H1 (cell line): ENCODE results near the gene PHACTR1. TPM values are rescaled to one million over a fixed set of nuclear protein-coding genes. Genes with fewer than 3 reads are reported as not detected.

Experiments used
- CTCF ChIA-PET: fragments of 300-600 bp; sonication (Branson Sonifier 250); formaldehyde crosslinking; loops from one replicate; lab custom pipeline; 2021; ENCODE audit not compliant: partially characterized antibody; lab: Charles Lee
- POLR2A ChIA-PET: fragments of 300-600 bp; sonication (Branson Sonifier 250); formaldehyde crosslinking; loops from one replicate; lab custom pipeline; 2021; ENCODE audit warnings: inconsistent platforms; ENCODE audit not compliant: partially characterized antibody; lab: Charles Lee
- DNase-seq, 2 experiments: peaks; one replicate each; pipeline versions ENCODE4 v3.0.0 to v3.0.0-alpha.2; 2010 to 2022; ENCODE audit warnings: low spot score in 2 of 2, low read depth in 1 of 2, mixed read lengths in 1 of 2
- FAIRE-seq: peaks from 2 replicates; lab custom pipeline; 2011; peaks lifted over from hg19 to GRCh38; lab: Jason Lieb, UNC
- H2AFZ ChIP-seq: 2 replicates; pipeline ENCODE4 v1.8.1; 2012; ENCODE audit warnings: low read length, inconsistent platforms
- H2AK5ac ChIP-seq: 2 replicates; pipeline ENCODE4 v1.6.1; 2013; ENCODE audit warnings: low read depth, low read length
- H2BK120ac ChIP-seq: replicated peaks from 2 replicates; pipeline ENCODE3; 2013; ENCODE audit warnings: low read depth, low read length, inconsistent platforms
- H2BK12ac ChIP-seq: 2 replicates; pipeline ENCODE4 v1.6.1; 2013; ENCODE audit warnings: low read depth, low read length
- H2BK15ac ChIP-seq: 2 replicates; pipeline ENCODE4 v1.6.1; 2013; ENCODE audit warnings: low read length
- H2BK20ac ChIP-seq: 2 replicates; pipeline ENCODE4 v1.6.1; 2013; ENCODE audit warnings: low read length
- H2BK5ac ChIP-seq: 2 replicates; pipeline ENCODE4 v1.6.1; 2013; ENCODE audit warnings: low read depth, low read length
- H3K14ac ChIP-seq: 2 replicates; pipeline ENCODE4 v1.6.1; 2013; ENCODE audit warnings: inconsistent platforms; ENCODE audit not compliant: insufficient read length
- H3K18ac ChIP-seq: 2 replicates; pipeline ENCODE4 v1.6.1; 2013; ENCODE audit warnings: low read length; ENCODE audit errors: extremely low read depth
- H3K23ac ChIP-seq: 2 replicates; pipeline ENCODE4 v1.6.1; 2013; ENCODE audit warnings: inconsistent platforms; ENCODE audit not compliant: insufficient read length
- H3K23me2 ChIP-seq: 2 replicates; pipeline ENCODE4 v1.6.1; 2013; ENCODE audit warnings: low read depth, low read length
- H3K27ac ChIP-seq: 2 replicates; pipeline ENCODE4 v1.6.1; 2011; ENCODE audit warnings: low read depth, low read length, inconsistent platforms
- H3K27me3 ChIP-seq, 4 experiments: replicated peaks in 1 of 4; 1 replicate in 1 of 4; 2 replicates in 3 of 4; pipeline versions ENCODE4 v1.6.1 to v1.8.1; 2011 to 2013; ENCODE audit warnings: low read length in 3 of 4, mild to moderate bottlenecking in 3 of 4, inconsistent platforms in 2 of 4, mixed read lengths in 2 of 4, moderate library complexity in 1 of 4; ENCODE audit not compliant: control insufficient read depth in 3 of 4, insufficient read depth in 3 of 4; ENCODE audit errors: extremely low read depth in 1 of 4
- H3K36me3 ChIP-seq, 4 experiments: 2 replicates each; pipeline versions ENCODE4 v1.6.1 to v1.8.1; 2011 to 2013; ENCODE audit warnings: mild to moderate bottlenecking in 4 of 4, low read length in 3 of 4, moderate library complexity in 2 of 4, control low read depth in 1 of 4, inconsistent platforms in 1 of 4; ENCODE audit not compliant: insufficient read depth in 4 of 4, control insufficient read depth in 2 of 4
- H3K4ac ChIP-seq: replicated peaks from 2 replicates; pipeline ENCODE3; 2013; ENCODE audit warnings: low read length, low read depth, mixed read lengths, inconsistent platforms; ENCODE audit not compliant: insufficient read length
- H3K4me1 ChIP-seq, 4 experiments: replicated peaks in 1 of 4; 1 replicate in 1 of 4; 2 replicates in 3 of 4; pipeline versions ENCODE4 v1.6.1 to v1.8.1; 2011 to 2013; ENCODE audit warnings: low read length in 3 of 4, inconsistent platforms in 2 of 4, mixed read lengths in 1 of 4; ENCODE audit not compliant: insufficient read depth in 4 of 4, control insufficient read depth in 3 of 4
- H3K4me2 ChIP-seq, 2 experiments: 2 replicates each; pipeline versions ENCODE4 v1.6.1 to v1.8.1; 2011 to 2013; ENCODE audit warnings: low read depth in 2 of 2, low read length in 2 of 2, control low read depth in 1 of 2, inconsistent platforms in 1 of 2, mild to moderate bottlenecking in 1 of 2; ENCODE audit not compliant: insufficient read depth in 1 of 2
- H3K4me3 ChIP-seq, 4 experiments: fragments of 200-600, 300-600 bp in 1 of 4; sonication (generic), shearing (Covaris generic), sonication (Bioruptor Twin) in 1 of 4; 2 replicates each; pipeline versions ENCODE4 v1.5.1 to v1.8.1; 2011 to 2016; ENCODE audit warnings: low read length in 4 of 4, low read depth in 3 of 4, control low read depth in 2 of 4, inconsistent platforms in 2 of 4, mild to moderate bottlenecking in 2 of 4, mixed read lengths in 1 of 4, moderate library complexity in 1 of 4; ENCODE audit not compliant: insufficient read depth in 2 of 4; ENCODE audit errors: extremely low read depth in 1 of 4
- H3K56ac ChIP-seq: replicated peaks from 2 replicates; pipeline ENCODE3; 2013; ENCODE audit warnings: low read depth, mild to moderate bottlenecking, mixed read lengths, low read length, inconsistent platforms; ENCODE audit not compliant: insufficient read length
- H3K79me1 ChIP-seq: 2 replicates; pipeline ENCODE4 v1.6.1; 2013; ENCODE audit warnings: low read depth, low read length, control low read depth
- H3K79me2 ChIP-seq, 2 experiments: 2 replicates each; pipeline versions ENCODE4 v1.6.1 to v1.8.1; 2012 to 2013; ENCODE audit warnings: low read length in 2 of 2, mild to moderate bottlenecking in 2 of 2, inconsistent platforms in 1 of 2; ENCODE audit not compliant: insufficient read depth in 2 of 2, control insufficient read depth in 1 of 2
- H3K9ac ChIP-seq, 4 experiments: replicated peaks in 1 of 4; 1 replicate in 1 of 4; 2 replicates in 3 of 4; pipeline versions ENCODE4 v1.6.1 to v1.8.1; 2011 to 2013; ENCODE audit warnings: low read depth in 3 of 4, low read length in 3 of 4, control low read depth in 2 of 4, mild to moderate bottlenecking in 2 of 4, moderate library complexity in 2 of 4, inconsistent platforms in 1 of 4; ENCODE audit errors: extremely low read depth in 1 of 4
- H3K9me3 ChIP-seq, 2 experiments: 2 replicates each; pipeline versions ENCODE4 v1.6.1 to v1.8.1; 2012 to 2013; ENCODE audit warnings: mild to moderate bottlenecking in 2 of 2, moderate library complexity in 2 of 2, control low read depth in 1 of 2, inconsistent platforms in 1 of 2, low read depth in 1 of 2, low read length in 1 of 2, mixed read lengths in 1 of 2; ENCODE audit not compliant: insufficient read depth in 2 of 2
- H4K20me1 ChIP-seq, 2 experiments: replicated peaks in 1 of 2; 2 replicates each; pipeline versions ENCODE3 to v1.8.1; 2011 to 2013; ENCODE audit warnings: inconsistent platforms in 2 of 2, low read length in 2 of 2, mild to moderate bottlenecking in 1 of 2; ENCODE audit not compliant: insufficient read depth in 2 of 2, control insufficient read depth in 1 of 2
- H4K5ac ChIP-seq: 2 replicates; pipeline ENCODE4 v1.6.1; 2013; ENCODE audit warnings: low read length, low read depth, mixed read lengths, inconsistent platforms; ENCODE audit not compliant: insufficient read length
- H4K8ac ChIP-seq: 2 replicates; pipeline ENCODE4 v1.8.0; 2013; ENCODE audit warnings: mild to moderate bottlenecking, moderate library complexity, low read length, inconsistent platforms; ENCODE audit not compliant: insufficient read depth; ENCODE audit errors: extremely low read depth
- H4K91ac ChIP-seq: replicated peaks from 2 replicates; pipeline ENCODE3; 2013; ENCODE audit warnings: low read length, mixed read lengths, inconsistent platforms; ENCODE audit not compliant: insufficient read length
- CHD1 ChIP-seq: IDR thresholded peaks from 2 replicates; pipeline ENCODE4 v1.6.1; 2012; ENCODE audit warnings: low read depth, low read length, improper control_type of control experiment
- E2F6 ChIP-seq: IDR thresholded peaks from 2 replicates; pipeline ENCODE4 v1.6.1; 2012; ENCODE audit warnings: inconsistent platforms
- KDM1A ChIP-seq: fragments of 200-600, 300-600 bp; sonication (generic); IDR thresholded peaks from 2 replicates; pipeline ENCODE4 v1.7.1; 2016; ENCODE audit warnings: mild to moderate bottlenecking, low read length, borderline replicate concordance
- RNF2 ChIP-seq: fragments of 200-900, 300-1000 bp; sonication (generic); IDR thresholded peaks from 2 replicates; pipeline ENCODE4 v1.7.1; 2016; ENCODE audit warnings: borderline replicate concordance, low read depth, mild to moderate bottlenecking, antibody characterized with exemption, low read length; ENCODE audit not compliant: poor library complexity, severe bottlenecking; ENCODE audit errors: missing control alignments
- SP4 ChIP-seq: IDR thresholded peaks from 2 replicates; pipeline ENCODE4 v1.6.1; 2012; ENCODE audit warnings: low read length, inconsistent platforms
- TAF7 ChIP-seq: optimal IDR thresholded peaks from 2 replicates; pipeline ENCODE3; 2011; ENCODE audit warnings: low read depth, mild to moderate bottlenecking, inconsistent platforms, low read length, moderate library complexity, borderline replicate concordance
- TBP ChIP-seq: IDR thresholded peaks from 2 replicates; pipeline ENCODE4 v1.6.1; 2011; ENCODE audit warnings: low read depth, low read length, improper control_type of control experiment
- WGBS, 2 experiments: shearing (Covaris generic) in 1 of 2; methylation state at CpG; one replicate each; pipeline versions ENCODE4 v1.1.6 to v1.1.7; 2013 to 2015; ENCODE audit warnings: low lambda C conversion rate in 2 of 2, mixed read lengths in 2 of 2, inconsistent platforms in 1 of 2, low coverage in 1 of 2, missing lambda C conversion rate in 1 of 2; ENCODE audit not compliant: insufficient replicate concordance in 2 of 2, insufficient coverage in 1 of 2, insufficient read length in 1 of 2; ENCODE audit errors: extremely low coverage in 1 of 2, missing lambda C conversion rate in 1 of 2; 5-methylcytosine and 5-hydroxymethylcytosine counted together
- polyA plus RNA-seq, 7 experiments: library from polyadenylated mRNA; depleted of rRNA in 3 of 7; stranded (reverse) in 5 of 7; unstranded in 2 of 7; fragments of >200 nt in 5 of 7; fragments of 200-250 nt in 2 of 7; gene quantifications; 1 replicate in 5 of 7; 2 replicates in 1 of 7; 4 replicates in 1 of 7; pipeline versions ENCODE4 v1.2.1 to v1.2.3, GENCODE V29; 2011 to 2013; ENCODE audit warnings: missing spikeins in 2 of 7, mixed read lengths in 2 of 7
- total RNA-seq: library from RNA; stranded (reverse); fragmentation: NEBNext Ultra II Directional; extraction: Animal tissue kit (Norgen Biotek cat#: 25700); gene quantifications from 2 replicates; pipeline ENCODE4 v1.2.1, GENCODE V29; 2021

PHACTR1 gene
- total and polyA plus RNA-seq, 2 of the 8 experiments (the other 6 are each of a cell fraction or from before 2014, with no cell fraction given): 3.9 to 17.1 TPM

GRCh38 chr6:13277231-13277630, 560.7 kb downstream of the PHACTR1 start:
- no peak overlapping the region for H3K23ac ChIP-seq
- no peak overlapping the region for H2AK5ac ChIP-seq
- H3K36me3 ChIP-seq: no peaks in the 10 kb centered on the region; a peak in 1 of 8 replicates
- no peaks in the 10 kb centered on the region for H3K79me2 ChIP-seq
- POLR2A ChIA-PET: interaction anchor here (1.6 kb wide), 1 partner anchor 11 kb away, joined by 8 read pairs; no protein-coding TSS in a partner anchor
- no peak overlapping the region for H2BK120ac ChIP-seq
- FAIRE-seq: no peak
- H3K18ac ChIP-seq: no peak overlapping the region
- DNase-seq: no peak
- no peak overlapping the region for H2AFZ ChIP-seq
- CTCF ChIA-PET: interaction anchor here (0.6 to 6.0 kb wide), 12 partner anchors 9 to 470 kb away, joined by 3 to 49 read pairs (median 5); no protein-coding TSS in a partner anchor
- peaks cover 0 to 1% of the 10 kb centered on the region in 2 experiments for H4K20me1 ChIP-seq
- H3K27ac ChIP-seq: no peak overlapping the region
- WGBS, 2 experiments: 93% methylated on average over 2 of the region's 2 CpGs; no CpG with 5 or more reads in 1 of the 2 experiments
- no peak overlapping the region for H2BK20ac ChIP-seq
- H3K14ac ChIP-seq: no peak overlapping the region
- H3K4me2 ChIP-seq: no peak overlapping the region
- no peak overlapping the region for H3K4ac ChIP-seq
- H2BK5ac ChIP-seq: no peak overlapping the region
- no peak overlapping the region for H4K91ac ChIP-seq
- no peak overlapping the region for H3K9ac ChIP-seq
- TF ChIP-seq CHD1: no peak
- no peak for TF ChIP-seq TBP
- TF ChIP-seq E2F6: no peak
- no peak for TF ChIP-seq SP4
- TF ChIP-seq RNF2: no peak
- no peak for TF ChIP-seq KDM1A
- TF ChIP-seq TAF7: no peak
- no peak overlapping the region for H4K5ac ChIP-seq
- H2BK12ac ChIP-seq: no peak overlapping the region
- no peak overlapping the region for H4K8ac ChIP-seq
- H3K9me3 ChIP-seq: no peaks in the 10 kb centered on the region
- no peak overlapping the region for H3K56ac ChIP-seq
- H2BK15ac ChIP-seq: no peak overlapping the region
- no peaks in the 10 kb centered on the region for H3K27me3 ChIP-seq
- no peaks in the 10 kb centered on the region; a peak in 1 of 7 replicates for H3K4me1 ChIP-seq
- H3K4me3 ChIP-seq: no peak overlapping the region
- no peaks in the 10 kb centered on the region for H3K79me1 ChIP-seq
- H3K23me2 ChIP-seq: no peaks in the 10 kb centered on the region
